ENCODE data around the gene EPC1.
A peak's percentile ranks its signal among the peaks of the same experiment; 100 is the strongest.

Gene EPC1

GRCh38 chr10:32315424-32315823, 31.5 kb downstream of the EPC1 start (continued):
- no peak for TF ChIP-seq PPARA (CRISPR knock-in tag; IDR thresholded peaks at IDR 0.05; ENCODE audit: borderline replicate concordance)
- TF ChIP-seq GLIS3 (CRISPR knock-in tag; IDR thresholded peaks at IDR 0.05): no peak
- no peak for TF ChIP-seq TSHZ2 (CRISPR knock-in tag; IDR thresholded peaks at IDR 0.05)
- no peak for TF ChIP-seq SNAI2 (CRISPR knock-in tag; IDR thresholded peaks at IDR 0.05)

GRCh38 chr10:32314588-32314987, 32.4 kb downstream of the EPC1 start:
- no peak; the same call in 2 of the 3 replicates for ATAC-seq
- no peak for TF ChIP-seq ZNF565 (CRISPR knock-in tag; conservative IDR thresholded peaks at IDR 0.05; ENCODE audit: low read depth)
- no peak for TF ChIP-seq ARNTL (CRISPR knock-in tag; IDR thresholded peaks at IDR 0.05; ENCODE audit: borderline replicate concordance, low read depth)
- peak; percentile 37; the same call in 1 of the 2 replicates for TF ChIP-seq TCF4 (CRISPR knock-in tag; IDR thresholded peaks at IDR 0.05; ENCODE audit: borderline replicate concordance)
- no peak for TF ChIP-seq CSRNP3 (CRISPR knock-in tag; IDR thresholded peaks at IDR 0.05)
- no peak for TF ChIP-seq ZC3H10 (CRISPR knock-in tag; IDR thresholded peaks at IDR 0.05)

GRCh38 chr10:32308027-32308603, 38.8 kb downstream of the EPC1 start:
- ATAC-seq: no peak
- TF ChIP-seq POU6F1 (CRISPR knock-in tag; IDR thresholded peaks at IDR 0.05; ENCODE audit: borderline replicate concordance, low read depth): no peak
- TF ChIP-seq ZNF8 (CRISPR knock-in tag; IDR thresholded peaks at IDR 0.05): no peak
- no peak for TF ChIP-seq GLIS3 (CRISPR knock-in tag; IDR thresholded peaks at IDR 0.05)
- TF ChIP-seq ESRRG (CRISPR knock-in tag; IDR thresholded peaks at IDR 0.05): no peak
- no peak for TF ChIP-seq RARB (CRISPR knock-in tag; IDR thresholded peaks at IDR 0.05)
- TF ChIP-seq ISL1 (CRISPR knock-in tag; IDR thresholded peaks at IDR 0.05): no peak
- TF ChIP-seq CSRNP3 (CRISPR knock-in tag; IDR thresholded peaks at IDR 0.05): no peak
- no peak for TF ChIP-seq CSDC2 (CRISPR knock-in tag; IDR thresholded peaks at IDR 0.05)
- no peak for TF ChIP-seq PATZ1 (CRISPR knock-in tag; IDR thresholded peaks at IDR 0.05; ENCODE audit: borderline replicate concordance)
- no peak for TF ChIP-seq ZFP30 (CRISPR knock-in tag; IDR thresholded peaks at IDR 0.05)
- no peak for TF ChIP-seq ZC3H10 (CRISPR knock-in tag; IDR thresholded peaks at IDR 0.05)
- TF ChIP-seq TSHZ2 (CRISPR knock-in tag; IDR thresholded peaks at IDR 0.05): no peak
- TF ChIP-seq ZNF70 (CRISPR knock-in tag; IDR thresholded peaks at IDR 0.05): no peak
- TF ChIP-seq ARNTL (CRISPR knock-in tag; IDR thresholded peaks at IDR 0.05; ENCODE audit: borderline replicate concordance, low read depth): no peak
- TF ChIP-seq PPARA (CRISPR knock-in tag; IDR thresholded peaks at IDR 0.05; ENCODE audit: borderline replicate concordance): no peak
- no peak for TF ChIP-seq TCF4 (CRISPR knock-in tag; IDR thresholded peaks at IDR 0.05; ENCODE audit: borderline replicate concordance)
- no peak for TF ChIP-seq OSR1 (CRISPR knock-in tag; IDR thresholded peaks at IDR 0.05)
- no peak for TF ChIP-seq ZFP3 (CRISPR knock-in tag; IDR thresholded peaks at IDR 0.05)
- no peak for TF ChIP-seq CREB5 (CRISPR knock-in tag; IDR thresholded peaks at IDR 0.05; ENCODE audit: low read depth)
- no peak for TF ChIP-seq TOX (CRISPR knock-in tag; IDR thresholded peaks at IDR 0.05; ENCODE audit: borderline replicate concordance)

Data from SK-N-SH treated with all-trans-retinoic acid at 6 μM for 48 hours (cell line).